Tibial nerve (tissue), 4 donors: ENCODE results near the gene PTPN22. TPM values are rescaled to one million over a fixed set of nuclear protein-coding genes. Genes with fewer than 3 reads are reported as not detected.

Source experiments
- DNase-seq, 2 donors: peaks; one replicate each; pipeline ENCODE4 v3.0.0-alpha.2; 2019; ENCODE audit warnings: low spot score in 2 of 2
- H3K27ac ChIP-seq, 4 donors: fragments of 200-600 bp; sonication (generic) in 3 of 4; one replicate each; pipeline ENCODE4 v1.5.1; 2017 to 2019; ENCODE audit warnings: mild to moderate bottlenecking in 1 of 4
- H3K27me3 ChIP-seq, 2 donors: fragments of 200-600 bp; sonication (generic) in 1 of 2; one replicate each; pipeline versions ENCODE4 v1.5.1 to v1.6.0; 2017 to 2019
- H3K36me3 ChIP-seq, 3 donors: fragments of 200-600 bp; sonication (generic); one replicate each; pipeline ENCODE4 v1.5.1; 2018 to 2019
- H3K4me1 ChIP-seq, 4 donors: fragments of 200-600 bp; sonication (generic) in 3 of 4; one replicate each; pipeline ENCODE4 v1.5.1; 2017 to 2019
- H3K4me3 ChIP-seq, 4 donors: fragments of 200-600 bp; sonication (generic) in 3 of 4; one replicate each; pipeline ENCODE4 v1.5.1; 2017 to 2019; ENCODE audit warnings: mild to moderate bottlenecking in 1 of 4, moderate library complexity in 1 of 4
- H3K9me3 ChIP-seq, 4 donors: fragments of 200-600 bp; sonication (generic) in 3 of 4; one replicate each; pipeline ENCODE4 v1.5.1; 2017 to 2019
- EP300 ChIP-seq, 2 donors: sonication (generic); formaldehyde crosslinking; IDR thresholded peaks; one replicate each; pipeline ENCODE4 v1.6.1; 2017; ENCODE audit warnings: antibody characterized with exemption in 2 of 2, mild to moderate bottlenecking in 1 of 2
- POLR2A ChIP-seq, 2 donors: fragments of 450-650 bp; IDR thresholded peaks; one replicate each; pipeline ENCODE4 v1.6.1; 2017; ENCODE audit warnings: antibody characterized with exemption in 2 of 2, mild to moderate bottlenecking in 2 of 2, moderate library complexity in 2 of 2
- WGBS, 2 donors: methylation state at CpG; one replicate each; pipeline ENCODE4 v1.1.5; 2018; 5-methylcytosine and 5-hydroxymethylcytosine counted together
- total RNA-seq, 4 donors: library from RNA; depleted of rRNA; stranded (reverse); fragments of >200 nt; gene quantifications; one replicate each; pipeline ENCODE4 v1.1.0, GENCODE V29; 2016
- TF ChIP-seq, protein P1 (sequence below), 5 experiments: fragments of 200-600 bp in 3 of 5; fragments of 450-650 bp in 2 of 5; sonication (generic) in 3 of 5; IDR thresholded peaks; one replicate each; pipeline ENCODE4 v1.5.1; 2016 to 2019; ENCODE audit warnings: antibody characterized with exemption in 5 of 5, mild to moderate bottlenecking in 3 of 5, moderate library complexity in 2 of 5

PTPN22 gene
- total RNA-seq, 4 donors from 2014 or later, result 2.3 to 4.9 (median 3.5) TPM

DNA sequence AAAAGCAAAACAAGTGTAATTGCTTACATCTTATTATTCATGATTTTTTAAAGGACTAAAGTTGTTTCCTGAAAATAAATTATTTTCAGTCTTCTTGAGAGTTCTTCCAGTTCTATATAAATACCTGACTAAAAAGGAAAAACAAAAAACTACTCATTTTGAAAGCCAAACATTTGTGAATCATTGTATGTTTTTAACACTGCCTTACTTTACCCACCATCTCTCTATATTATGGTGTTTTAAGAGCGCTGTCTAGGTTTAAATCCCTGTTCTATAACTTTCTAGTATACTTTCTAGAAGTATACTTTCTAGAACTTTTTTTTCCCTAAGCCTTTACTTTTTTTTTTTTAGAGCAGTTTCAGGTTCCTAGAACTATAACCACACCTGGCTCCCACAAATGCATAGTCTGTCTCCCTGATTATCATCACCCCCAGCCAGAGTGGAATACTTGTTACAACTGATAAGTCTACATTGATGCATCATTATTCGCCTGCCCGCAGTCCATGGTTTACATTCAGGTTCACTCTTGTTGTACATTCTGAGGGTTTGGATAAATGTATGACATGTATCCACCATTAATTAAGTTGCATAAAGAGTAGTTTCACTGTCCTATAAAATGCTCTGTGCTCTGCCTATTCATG lies 69.0 kb downstream of the PTPN22 start:
- TF ChIP-seq POLR2A (IDR thresholded peaks at IDR 0.05) (no peak), EP300 (IDR thresholded peaks at IDR 0.05) (no peak)
- TF ChIP-seq, protein P1, sequence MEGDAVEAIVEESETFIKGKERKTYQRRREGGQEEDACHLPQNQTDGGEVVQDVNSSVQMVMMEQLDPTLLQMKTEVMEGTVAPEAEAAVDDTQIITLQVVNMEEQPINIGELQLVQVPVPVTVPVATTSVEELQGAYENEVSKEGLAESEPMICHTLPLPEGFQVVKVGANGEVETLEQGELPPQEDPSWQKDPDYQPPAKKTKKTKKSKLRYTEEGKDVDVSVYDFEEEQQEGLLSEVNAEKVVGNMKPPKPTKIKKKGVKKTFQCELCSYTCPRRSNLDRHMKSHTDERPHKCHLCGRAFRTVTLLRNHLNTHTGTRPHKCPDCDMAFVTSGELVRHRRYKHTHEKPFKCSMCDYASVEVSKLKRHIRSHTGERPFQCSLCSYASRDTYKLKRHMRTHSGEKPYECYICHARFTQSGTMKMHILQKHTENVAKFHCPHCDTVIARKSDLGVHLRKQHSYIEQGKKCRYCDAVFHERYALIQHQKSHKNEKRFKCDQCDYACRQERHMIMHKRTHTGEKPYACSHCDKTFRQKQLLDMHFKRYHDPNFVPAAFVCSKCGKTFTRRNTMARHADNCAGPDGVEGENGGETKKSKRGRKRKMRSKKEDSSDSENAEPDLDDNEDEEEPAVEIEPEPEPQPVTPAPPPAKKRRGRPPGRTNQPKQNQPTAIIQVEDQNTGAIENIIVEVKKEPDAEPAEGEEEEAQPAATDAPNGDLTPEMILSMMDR (IDR thresholded peaks at IDR 0.05), result no peak
- 96 to 97% methylated on average over 3 of the region's 3 CpGs for WGBS, 2 donors
- H3K9me3 ChIP-seq, result no peaks in the 10 kb centered on the region
- H3K4me1 ChIP-seq, result peaks cover 0 to 56% (median 8%) of the 10 kb centered on the region in 4 donors
- no peak overlapping the region for H3K4me3 ChIP-seq
- H3K36me3 ChIP-seq, result peaks cover 0 to 7% (median 0%) of the 10 kb centered on the region in 3 donors
- H3K27ac ChIP-seq, result no peak overlapping the region
- DNase-seq, result no peak
- H3K27me3 ChIP-seq, result no peaks in the 10 kb centered on the region

DNA sequence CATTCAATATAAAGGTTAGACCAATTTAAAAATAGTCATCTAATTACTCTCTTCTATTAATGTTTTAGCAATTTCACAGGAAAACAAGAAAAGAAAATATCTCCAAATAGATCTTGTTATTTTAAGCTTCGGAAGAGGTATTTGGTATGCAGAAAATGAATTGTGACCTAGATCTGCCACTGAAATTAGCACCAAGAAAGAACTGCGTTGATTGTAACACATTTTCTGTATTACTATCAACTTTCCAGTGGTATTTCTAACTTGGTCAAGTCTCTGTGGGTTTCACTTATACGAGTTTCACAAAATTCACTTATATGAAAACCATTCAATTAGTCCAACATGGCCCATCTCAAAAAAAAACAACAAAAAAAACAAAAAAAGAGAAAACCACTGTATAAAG lies 71.0 kb downstream of the PTPN22 start:
- H3K27ac ChIP-seq, result no peak overlapping the region
- WGBS, 2 donors, result 47 to 51% methylated on average over 3 of the region's 3 CpGs
- no peaks in the 10 kb centered on the region for H3K9me3 ChIP-seq
- TF ChIP-seq EP300 (IDR thresholded peaks at IDR 0.05), result no peak
- TF ChIP-seq, protein P1 (IDR thresholded peaks at IDR 0.05), result no peak
- TF ChIP-seq POLR2A (IDR thresholded peaks at IDR 0.05), result no peak
- DNase-seq, result no peak
- H3K36me3 ChIP-seq, result peaks cover 0 to 24% (median 0%) of the 10 kb centered on the region in 3 donors
- H3K4me1 ChIP-seq, result peaks cover 0 to 56% (median 8%) of the 10 kb centered on the region in 4 donors
- H3K27me3 ChIP-seq, result no peaks in the 10 kb centered on the region
- no peak overlapping the region for H3K4me3 ChIP-seq

DNA sequence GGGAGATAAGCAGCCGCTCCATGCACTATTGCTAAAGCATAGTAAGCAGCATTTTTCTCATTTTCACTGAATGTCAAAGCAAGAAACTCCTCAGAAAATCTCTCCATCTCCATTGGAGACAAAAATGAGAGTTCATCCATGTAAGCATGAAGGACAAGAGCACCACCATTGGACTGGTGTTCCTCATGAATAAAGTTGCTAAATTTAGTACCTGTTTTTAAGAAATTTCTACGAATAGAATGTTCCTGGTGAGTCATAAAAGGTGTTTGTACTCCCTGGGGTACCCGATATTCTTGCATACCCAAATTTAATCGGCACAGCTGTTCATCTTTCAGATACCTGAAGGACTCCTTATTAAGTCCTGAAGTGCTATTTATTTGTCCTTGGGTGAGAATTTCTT lies 74.0 kb downstream of the PTPN22 start:
- no peak for DNase-seq
- H3K9me3 ChIP-seq, result no peaks in the 10 kb centered on the region
- no peak overlapping the region for H3K4me3 ChIP-seq
- peaks cover 0 to 43% (median 6%) of the 10 kb centered on the region in 4 donors for H3K4me1 ChIP-seq
- H3K27ac ChIP-seq, result no peak overlapping the region
- TF ChIP-seq, protein P1 (IDR thresholded peaks at IDR 0.05), result no peak
- TF ChIP-seq EP300 (IDR thresholded peaks at IDR 0.05) (no peak), POLR2A (IDR thresholded peaks at IDR 0.05) (no peak)
- WGBS, 2 donors, result 85 to 89% methylated on average over 4 of the region's 4 CpGs
- no peaks in the 10 kb centered on the region for H3K27me3 ChIP-seq
- peaks cover 0 to 41% (median 0%) of the 10 kb centered on the region in 3 donors for H3K36me3 ChIP-seq

DNA sequence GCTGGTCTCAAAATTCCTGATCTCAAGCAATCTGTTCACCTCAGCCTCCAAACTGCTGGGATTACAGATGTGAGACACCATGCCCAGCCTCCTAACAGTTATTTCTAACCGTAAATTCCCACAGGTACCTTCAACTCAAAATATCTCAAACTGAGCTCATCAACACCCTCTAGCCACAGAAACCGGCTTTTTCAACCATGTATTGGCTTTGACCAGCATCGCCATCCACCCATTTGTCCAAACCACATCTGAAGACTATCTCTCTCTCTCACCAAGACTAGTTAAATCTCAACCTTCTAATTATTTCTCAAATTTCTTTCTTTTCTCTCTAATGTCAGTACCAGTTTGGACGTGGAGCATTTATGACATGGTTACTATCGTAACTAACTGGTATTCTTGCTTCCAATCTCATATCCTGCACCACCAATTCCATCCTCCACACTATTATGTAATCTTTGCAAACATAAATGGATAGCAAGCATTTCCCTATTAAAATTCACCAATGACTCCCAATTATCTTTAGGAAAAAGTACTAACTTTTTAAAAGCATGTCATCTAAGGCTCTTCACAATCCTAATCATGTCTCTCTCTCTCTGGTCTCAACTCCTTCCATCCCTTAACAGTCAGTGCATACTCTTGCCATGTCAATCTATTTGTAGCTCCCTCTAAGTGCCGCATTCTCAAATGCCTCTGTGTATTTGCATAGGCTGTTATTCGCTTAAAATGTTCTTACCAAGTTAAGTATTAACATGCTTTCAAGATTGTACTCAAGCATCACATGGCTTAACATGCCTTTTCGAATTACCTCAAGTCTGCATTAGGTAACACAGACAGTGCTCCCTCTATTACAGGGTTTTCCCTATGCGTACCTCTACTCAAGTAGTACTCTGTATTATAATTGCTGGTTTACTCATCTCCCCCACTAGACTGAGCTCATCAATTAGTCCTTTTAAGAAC lies 77.4 kb downstream of the PTPN22 start:
- Histone ChIP-seq H3K27ac (no peak overlapping the region), H3K9me3 (no peaks in the 10 kb centered on the region), H3K4me1 (peaks cover 0 to 29% (median 0%) of the 10 kb centered on the region in 4 donors), H3K36me3 (peaks cover 0 to 41% (median 0%) of the 10 kb centered on the region in 3 donors), H3K27me3 (no peaks in the 10 kb centered on the region), H3K4me3 (no peak overlapping the region)
- TF ChIP-seq, protein P1 (IDR thresholded peaks at IDR 0.05), result no peak
- TF ChIP-seq POLR2A (IDR thresholded peaks at IDR 0.05), result no peak
- TF ChIP-seq EP300 (IDR thresholded peaks at IDR 0.05), result no peak
- DNase-seq, result no peak
- WGBS, 2 donors, result 95 to 96% methylated on average over 9 of the region's 9 CpGs

DNA sequence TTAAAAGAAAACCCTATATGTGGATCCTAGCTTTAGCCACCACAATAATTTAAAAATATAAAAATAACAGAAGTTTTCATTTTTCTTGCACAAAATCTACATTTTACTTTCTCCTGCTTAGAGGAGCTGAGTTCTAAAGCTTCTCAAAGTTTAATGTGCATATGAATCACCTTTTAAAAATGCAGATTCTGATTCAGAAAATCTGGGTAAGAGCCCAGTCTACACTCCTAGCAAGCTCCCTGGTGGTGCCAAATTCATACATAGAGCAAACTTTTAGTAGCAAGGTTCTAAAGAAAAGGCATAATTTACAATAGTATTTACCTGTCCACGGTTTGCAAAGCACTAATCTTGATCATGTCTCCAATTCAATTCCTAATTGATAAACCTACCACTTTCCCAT lies 78.5 kb downstream of the PTPN22 start:
- H3K4me1 ChIP-seq, result peaks cover 0 to 25% (median 0%) of the 10 kb centered on the region in 4 donors
- peaks cover 0 to 41% (median 0%) of the 10 kb centered on the region in 3 donors for H3K36me3 ChIP-seq
- no peaks in the 10 kb centered on the region for H3K9me3 ChIP-seq
- DNase-seq, result no peak
- TF ChIP-seq, protein P1 (IDR thresholded peaks at IDR 0.05), result no peak
- TF ChIP-seq EP300 (IDR thresholded peaks at IDR 0.05) (no peak), POLR2A (IDR thresholded peaks at IDR 0.05) (no peak)
- 89 to 92% methylated on average over 1 of the region's 1 CpG for WGBS, 2 donors
- H3K4me3 ChIP-seq, result no peak overlapping the region
- H3K27me3 ChIP-seq, result no peaks in the 10 kb centered on the region
- no peak overlapping the region for H3K27ac ChIP-seq
